Measurements from ENCODE around the gene PHF20. TPM values are rescaled to one million over a fixed set of nuclear protein-coding genes. Genes with fewer than 3 reads are reported as not detected.

The PHF20 gene
- total RNA-seq, 1 donor from 2014 or later = 86.0 TPM

- Mint-ChIP-seq H3K4me3 (no peak overlapping the region), H3K9me3 (no peaks in the 10 kb centered on the region), H3K27ac (no peak overlapping the region), H3K36me3 (ENCODE audit: low read depth) (peaks cover 79% of the 10 kb centered on the region), H3K4me1 (no peaks in the 10 kb centered on the region), H3K27me3 (no peaks in the 10 kb centered on the region)
- intact Hi-C loops (cut with micrococcal nuclease) = no loop called here
- TF ChIP-seq, protein P1, sequence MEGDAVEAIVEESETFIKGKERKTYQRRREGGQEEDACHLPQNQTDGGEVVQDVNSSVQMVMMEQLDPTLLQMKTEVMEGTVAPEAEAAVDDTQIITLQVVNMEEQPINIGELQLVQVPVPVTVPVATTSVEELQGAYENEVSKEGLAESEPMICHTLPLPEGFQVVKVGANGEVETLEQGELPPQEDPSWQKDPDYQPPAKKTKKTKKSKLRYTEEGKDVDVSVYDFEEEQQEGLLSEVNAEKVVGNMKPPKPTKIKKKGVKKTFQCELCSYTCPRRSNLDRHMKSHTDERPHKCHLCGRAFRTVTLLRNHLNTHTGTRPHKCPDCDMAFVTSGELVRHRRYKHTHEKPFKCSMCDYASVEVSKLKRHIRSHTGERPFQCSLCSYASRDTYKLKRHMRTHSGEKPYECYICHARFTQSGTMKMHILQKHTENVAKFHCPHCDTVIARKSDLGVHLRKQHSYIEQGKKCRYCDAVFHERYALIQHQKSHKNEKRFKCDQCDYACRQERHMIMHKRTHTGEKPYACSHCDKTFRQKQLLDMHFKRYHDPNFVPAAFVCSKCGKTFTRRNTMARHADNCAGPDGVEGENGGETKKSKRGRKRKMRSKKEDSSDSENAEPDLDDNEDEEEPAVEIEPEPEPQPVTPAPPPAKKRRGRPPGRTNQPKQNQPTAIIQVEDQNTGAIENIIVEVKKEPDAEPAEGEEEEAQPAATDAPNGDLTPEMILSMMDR (IDR thresholded peaks at IDR 0.05) = no peak
- ChIA-PET CTCF (no interaction called here), POLR2A (no interaction called here)
- DNase-seq = no peak
- ATAC-seq (ENCODE audit: low read depth) = no peak
Observed at GRCh38 chr20:35918021-35918420, 146.2 kb downstream of the PHF20 start.

GRCh38 chr20:35920523-35920922 is 148.7 kb downstream of the PHF20 start:
- ATAC-seq (ENCODE audit: low read depth) = no peak
- Mint-ChIP-seq H3K27ac (no peak overlapping the region), H3K36me3 (ENCODE audit: low read depth) (peaks cover 64% of the 10 kb centered on the region), H3K9me3 (no peaks in the 10 kb centered on the region), H3K4me3 (no peak overlapping the region), H3K4me1 (no peaks in the 10 kb centered on the region), H3K27me3 (no peaks in the 10 kb centered on the region)
- no peak for DNase-seq
- POLR2A ChIA-PET = no interaction called here
- CTCF ChIA-PET = no interaction called here
- TF ChIP-seq, protein P1 (IDR thresholded peaks at IDR 0.05) = no peak
- intact Hi-C loops (cut with micrococcal nuclease) = no loop called here

DNA sequence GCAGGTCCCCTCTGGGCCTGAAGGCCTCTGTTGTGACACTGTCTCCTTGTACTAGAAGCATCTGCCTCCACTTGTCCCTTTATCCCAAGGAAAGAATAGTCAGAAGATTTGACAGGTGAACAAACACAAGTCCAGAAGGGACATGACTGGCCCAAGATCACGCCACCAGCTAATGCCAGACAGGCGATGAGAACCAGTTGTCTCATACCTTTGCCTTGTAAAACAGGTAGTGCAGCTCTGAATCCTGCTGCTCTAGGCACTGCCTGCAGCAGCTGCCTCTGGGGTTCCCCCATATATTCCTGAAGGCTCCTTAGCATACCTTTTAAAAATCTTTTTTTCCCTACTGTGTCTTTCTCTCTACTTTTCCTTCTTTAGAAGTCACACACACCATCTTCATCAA is 157.5 kb downstream of the PHF20 start:
- Mint-ChIP-seq H3K27me3 (no peaks in the 10 kb centered on the region), H3K9me3 (no peaks in the 10 kb centered on the region), H3K4me1 (no peaks in the 10 kb centered on the region), H3K4me3 (no peak overlapping the region), H3K27ac (no peak overlapping the region), H3K36me3 (ENCODE audit: low read depth) (peaks cover 73% of the 10 kb centered on the region)
- intact Hi-C loops (cut with micrococcal nuclease) = no loop called here
- DNase-seq (no peak), ATAC-seq (ENCODE audit: low read depth) (no peak)
- CTCF ChIA-PET = no interaction called here
- TF ChIP-seq, protein P1 (IDR thresholded peaks at IDR 0.05) = no peak
- POLR2A ChIA-PET = no interaction called here

GRCh38 chr20:35934050-35934449 is 162.2 kb downstream of the PHF20 start:
- peaks cover 83% of the 10 kb centered on the region for H3K36me3 Mint-ChIP-seq (ENCODE audit: low read depth)
- TF ChIP-seq, protein P1 (IDR thresholded peaks at IDR 0.05) = no peak
- intact Hi-C loops (cut with micrococcal nuclease) = no loop called here
- no peaks in the 10 kb centered on the region for H3K4me1 Mint-ChIP-seq
- ChIA-PET CTCF (no interaction called here), POLR2A (interaction anchor here (1.4 kb wide), 1 partner anchor 20 kb away, joined by 5 read pairs; the partner anchor contains the start of gene SCAND1)
- DNase-seq (no peak), ATAC-seq (ENCODE audit: low read depth) (no peak)
- H3K9me3 Mint-ChIP-seq = no peaks in the 10 kb centered on the region
- no peaks in the 10 kb centered on the region for H3K27me3 Mint-ChIP-seq
- H3K4me3 Mint-ChIP-seq = no peak overlapping the region
- no peak overlapping the region for H3K27ac Mint-ChIP-seq

- H3K9me3 Mint-ChIP-seq = no peaks in the 10 kb centered on the region
- ATAC-seq (ENCODE audit: low read depth) (no peak), DNase-seq (no peak)
- no peak overlapping the region for H3K4me3 Mint-ChIP-seq
- TF ChIP-seq, protein P1 (IDR thresholded peaks at IDR 0.05) = no peak
- ChIA-PET POLR2A (interaction anchor here (0.5 kb wide), 1 partner anchor 535 kb away, joined by 3 read pairs; no protein-coding TSS in a partner anchor), CTCF (no interaction called here)
- H3K27me3 Mint-ChIP-seq = no peaks in the 10 kb centered on the region
- H3K4me1 Mint-ChIP-seq = no peaks in the 10 kb centered on the region
- H3K27ac Mint-ChIP-seq = no peak overlapping the region
- intact Hi-C loops (cut with micrococcal nuclease) = no loop called here
- peaks cover 80% of the 10 kb centered on the region for H3K36me3 Mint-ChIP-seq (ENCODE audit: low read depth)
Observed at GRCh38 chr20:35939264-35939663, 167.4 kb downstream of the PHF20 start.
